Prostate gland (tissue), 2 donors: ENCODE data around the gene TMEM200B.

Experiments
- POLR2A ChIP-seq: fragments of 450-650 bp; IDR thresholded peaks from one replicate; pipeline ENCODE4 v1.6.1; 2016; ENCODE audit warnings: antibody characterized with exemption, mild to moderate bottlenecking
- POLR2AphosphoS5 ChIP-seq: sonication (generic); formaldehyde crosslinking; IDR thresholded peaks from one replicate; pipeline ENCODE4 v1.6.1; 2017; ENCODE audit warnings: antibody characterized with exemption
- TF ChIP-seq, protein P1 (sequence below), 4 experiments: fragments of 200-600 bp in 2 of 4; fragments of 450-650 bp in 2 of 4; sonication (generic) in 2 of 4; IDR thresholded peaks; 1 replicate in 3 of 4; 2 replicates in 1 of 4; pipeline ENCODE4 v1.5.1; 2016 to 2019; ENCODE audit warnings: antibody characterized with exemption in 4 of 4, mild to moderate bottlenecking in 2 of 4, moderate library complexity in 2 of 4

DNA sequence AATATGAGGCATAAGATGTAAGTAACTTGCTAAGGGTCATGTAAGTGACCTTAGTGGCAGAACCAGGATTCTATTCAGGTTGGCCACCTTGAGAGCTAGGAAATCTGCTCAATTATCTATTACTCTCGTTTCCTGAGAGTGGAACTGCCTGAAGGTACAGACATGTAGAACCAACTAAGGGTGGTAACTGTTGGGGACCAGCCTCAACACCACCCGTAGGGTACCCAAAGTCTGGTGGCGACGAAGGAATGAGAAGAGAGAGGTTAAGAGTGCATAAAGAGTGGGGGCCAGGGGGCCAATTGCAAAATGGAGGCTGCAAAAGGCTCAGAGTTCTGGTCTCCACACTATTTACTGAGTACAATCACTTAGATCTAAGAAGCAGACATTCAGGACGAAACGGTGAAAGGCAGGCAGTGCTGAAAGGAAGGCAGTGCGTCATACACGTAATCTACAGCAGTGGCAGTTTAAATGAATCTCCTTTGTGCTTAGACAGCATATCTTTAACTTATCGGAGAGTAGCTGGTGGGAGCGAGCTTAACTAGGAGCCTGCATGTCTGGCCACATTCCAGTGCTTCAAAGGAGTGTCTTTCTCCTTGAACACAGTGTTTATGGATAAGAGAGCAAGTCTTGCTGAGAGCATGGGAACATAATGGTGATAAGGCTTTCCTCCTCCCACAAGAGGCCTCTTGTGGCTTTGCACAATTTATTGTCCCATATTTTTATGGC lies 33.0 kb upstream of the TMEM200B start:
- TF ChIP-seq, protein P1, sequence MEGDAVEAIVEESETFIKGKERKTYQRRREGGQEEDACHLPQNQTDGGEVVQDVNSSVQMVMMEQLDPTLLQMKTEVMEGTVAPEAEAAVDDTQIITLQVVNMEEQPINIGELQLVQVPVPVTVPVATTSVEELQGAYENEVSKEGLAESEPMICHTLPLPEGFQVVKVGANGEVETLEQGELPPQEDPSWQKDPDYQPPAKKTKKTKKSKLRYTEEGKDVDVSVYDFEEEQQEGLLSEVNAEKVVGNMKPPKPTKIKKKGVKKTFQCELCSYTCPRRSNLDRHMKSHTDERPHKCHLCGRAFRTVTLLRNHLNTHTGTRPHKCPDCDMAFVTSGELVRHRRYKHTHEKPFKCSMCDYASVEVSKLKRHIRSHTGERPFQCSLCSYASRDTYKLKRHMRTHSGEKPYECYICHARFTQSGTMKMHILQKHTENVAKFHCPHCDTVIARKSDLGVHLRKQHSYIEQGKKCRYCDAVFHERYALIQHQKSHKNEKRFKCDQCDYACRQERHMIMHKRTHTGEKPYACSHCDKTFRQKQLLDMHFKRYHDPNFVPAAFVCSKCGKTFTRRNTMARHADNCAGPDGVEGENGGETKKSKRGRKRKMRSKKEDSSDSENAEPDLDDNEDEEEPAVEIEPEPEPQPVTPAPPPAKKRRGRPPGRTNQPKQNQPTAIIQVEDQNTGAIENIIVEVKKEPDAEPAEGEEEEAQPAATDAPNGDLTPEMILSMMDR (IDR thresholded peaks at IDR 0.05) = no peak
- TF ChIP-seq POLR2A = no peak
- TF ChIP-seq POLR2AphosphoS5 = no peak
